Vagina (tissue), 2 donors: ENCODE measurements around the gene BGN.

Experiments
- POLR2A ChIP-seq, 2 donors: fragments of 450-650 bp; IDR thresholded peaks; one replicate each; pipeline ENCODE4 v1.6.1; 2017; ENCODE audit warnings: antibody characterized with exemption in 2 of 2, mild to moderate bottlenecking in 2 of 2, moderate library complexity in 2 of 2
- TF ChIP-seq, protein P1 (sequence below), 3 experiments: fragments of 450-650 bp in 2 of 3; fragments of 200-600 bp in 1 of 3; sonication (generic) in 1 of 3; IDR thresholded peaks; one replicate each; pipeline ENCODE4 v1.5.1; 2017 to 2019; ENCODE audit warnings: antibody characterized with exemption in 3 of 3, mild to moderate bottlenecking in 2 of 3, moderate library complexity in 2 of 3

DNA sequence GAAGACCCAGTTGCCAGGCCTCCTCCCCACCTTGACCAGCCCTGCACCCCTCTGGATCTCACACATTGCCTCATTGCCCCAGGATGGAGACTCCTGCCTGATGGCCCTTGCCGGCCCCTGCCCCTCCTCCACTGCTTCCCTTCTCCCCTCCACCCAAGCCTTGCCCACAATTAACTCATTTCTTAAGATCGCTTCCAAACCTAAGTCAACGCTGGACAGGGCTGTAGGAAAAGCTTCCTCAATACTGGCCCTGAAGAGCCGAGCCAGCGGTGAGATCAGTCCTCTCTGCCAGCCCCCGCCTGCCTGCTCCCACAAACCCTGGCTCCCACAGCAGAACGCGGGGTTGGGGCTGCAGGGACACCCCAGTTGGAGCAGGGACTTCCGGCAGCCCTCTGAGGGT is 16.9 kb upstream of the BGN start:
- TF ChIP-seq, protein P1, sequence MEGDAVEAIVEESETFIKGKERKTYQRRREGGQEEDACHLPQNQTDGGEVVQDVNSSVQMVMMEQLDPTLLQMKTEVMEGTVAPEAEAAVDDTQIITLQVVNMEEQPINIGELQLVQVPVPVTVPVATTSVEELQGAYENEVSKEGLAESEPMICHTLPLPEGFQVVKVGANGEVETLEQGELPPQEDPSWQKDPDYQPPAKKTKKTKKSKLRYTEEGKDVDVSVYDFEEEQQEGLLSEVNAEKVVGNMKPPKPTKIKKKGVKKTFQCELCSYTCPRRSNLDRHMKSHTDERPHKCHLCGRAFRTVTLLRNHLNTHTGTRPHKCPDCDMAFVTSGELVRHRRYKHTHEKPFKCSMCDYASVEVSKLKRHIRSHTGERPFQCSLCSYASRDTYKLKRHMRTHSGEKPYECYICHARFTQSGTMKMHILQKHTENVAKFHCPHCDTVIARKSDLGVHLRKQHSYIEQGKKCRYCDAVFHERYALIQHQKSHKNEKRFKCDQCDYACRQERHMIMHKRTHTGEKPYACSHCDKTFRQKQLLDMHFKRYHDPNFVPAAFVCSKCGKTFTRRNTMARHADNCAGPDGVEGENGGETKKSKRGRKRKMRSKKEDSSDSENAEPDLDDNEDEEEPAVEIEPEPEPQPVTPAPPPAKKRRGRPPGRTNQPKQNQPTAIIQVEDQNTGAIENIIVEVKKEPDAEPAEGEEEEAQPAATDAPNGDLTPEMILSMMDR (IDR thresholded peaks at IDR 0.05), result no peak
- TF ChIP-seq POLR2A (IDR thresholded peaks at IDR 0.05), result no peak
